Measurements from ENCODE around the gene CNN2. TPM values are rescaled to one million over a fixed set of nuclear protein-coding genes. Genes with fewer than 3 reads are reported as not detected.

Gene CNN2
- total and polyA plus RNA-seq, 9 of the 15 experiments (the other 6 are each of a cell fraction or from before 2014, with no cell fraction given): 12.1 to 174 (median 52.7) TPM

- TF ChIP-seq RHOXF2B (CRISPR knock-in tag; conservative IDR thresholded peaks at IDR 0.05): no peak
- TF ChIP-seq CEBPB (tag; IDR thresholded peaks at IDR 0.05): no peak
- 0 out of 2 replicates have a peak, but pooled peaks have one; percentile 1 for TF ChIP-seq SUPT5H (IDR thresholded peaks at IDR 0.05)
- TF ChIP-seq BRD9 (IDR thresholded peaks at IDR 0.05; ENCODE audit: low read depth, partially characterized antibody): peak; percentile 16
- TF ChIP-seq CC2D1A (IDR thresholded peaks at IDR 0.05): no peak
- peak; percentile 67; the same call in 1 of the 2 replicates for TF ChIP-seq HMG20B (CRISPR knock-in tag; IDR thresholded peaks at IDR 0.05)
- no peak for TF ChIP-seq ZNF146 (CRISPR knock-in tag; IDR thresholded peaks at IDR 0.05; ENCODE audit: unreplicated experiment)
- 0 out of 2 replicates have a peak, but pooled peaks have one; percentile 1 for TF ChIP-seq SMAD4 (CRISPR knock-in tag; conservative IDR thresholded peaks at IDR 0.05)
- peak; percentile 52; the same call in 1 of the 2 replicates for TF ChIP-seq FOXP4 (CRISPR knock-in tag; IDR thresholded peaks at IDR 0.05; ENCODE audit: borderline replicate concordance)
- TF ChIP-seq SMAD1 (IDR thresholded peaks at IDR 0.05; ENCODE audit: low read depth, low read length, partially characterized antibody): peak; percentile 12
- TF ChIP-seq GATAD2B (IDR thresholded peaks at IDR 0.05; ENCODE audit: borderline replicate concordance): peak; percentile 10; the same call in 1 of the 2 replicates
- TF ChIP-seq TARDBP (IDR thresholded peaks at IDR 0.05): 0 out of 2 replicates have a peak, but pooled peaks have one; percentile 5
- TF ChIP-seq HMGXB4 (CRISPR knock-in tag; IDR thresholded peaks at IDR 0.05): no peak
- TF ChIP-seq NR1H2 (CRISPR knock-in tag; IDR thresholded peaks at IDR 0.05): no peak
- peak; percentile 47; the same call in 1 of the 2 replicates for TF ChIP-seq DPF2 (IDR thresholded peaks at IDR 0.05)
- TF ChIP-seq ZBTB26 (CRISPR knock-in tag; IDR thresholded peaks at IDR 0.05): no peak
- TF ChIP-seq ZNF197 (CRISPR knock-in tag; IDR thresholded peaks at IDR 0.05; ENCODE audit: low read depth): peak; percentile 56; the same call in 1 of the 2 replicates
- peak; percentile 6; the same call in 1 of the 2 replicates for TF ChIP-seq SP1 (CRISPR knock-in tag; IDR thresholded peaks at IDR 0.05)
- TF ChIP-seq MYNN (IDR thresholded peaks at IDR 0.05): no peak
- TF ChIP-seq MYNN (CRISPR knock-in tag; IDR thresholded peaks at IDR 0.05): no peak
- no peak for TF ChIP-seq ZFP1 (CRISPR knock-in tag; IDR thresholded peaks at IDR 0.05)
- peak; percentile 55 for TF ChIP-seq POLR2G (IDR thresholded peaks at IDR 0.05; ENCODE audit: low read depth, low read length)
Measured at GRCh38 chr19:1026783-1027649, 608 bp downstream of the CNN2 start (continued).
